ENCODE data around the gene MYLK. TPM values are rescaled to one million over a fixed set of nuclear protein-coding genes. Genes with fewer than 3 reads are reported as not detected.

The MYLK gene
- total and polyA plus RNA-seq, 11 donors, result 3.2 to 20.7 (median 12.4) TPM

DNA sequence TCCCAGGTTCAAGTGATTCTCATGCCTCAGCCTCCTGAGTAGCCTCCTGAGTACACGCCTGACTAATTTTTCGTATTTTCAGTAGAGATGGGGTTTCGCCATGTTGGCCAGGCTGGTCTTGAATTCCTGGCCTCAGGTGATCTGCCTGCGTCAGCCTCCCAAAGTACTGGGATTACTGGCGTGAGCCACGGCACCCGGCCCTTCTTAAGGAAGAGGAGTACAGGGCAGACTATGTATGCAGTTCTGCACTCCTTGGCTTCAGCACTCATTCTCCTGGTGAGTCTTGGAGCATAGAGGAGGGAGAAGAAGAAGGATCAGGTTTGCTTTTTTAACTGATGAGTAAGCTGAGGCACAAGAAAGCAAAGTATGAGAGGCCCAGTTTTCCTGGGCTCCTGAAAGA is 199.5 kb downstream of the MYLK start:
- intact Hi-C loops (cut with DNase I), result no loop called here
- Histone ChIP-seq H3K27me3 (no peaks in the 10 kb centered on the region), H3K27ac (peak overlapping the region in 1 of 12 donors; percentile 90), H3K4me1 (peaks cover 0 to 28% (median 5%) of the 10 kb centered on the region in 12 donors), H3K4me3 (no peak overlapping the region), H3K36me3 (peaks cover 0 to 5% (median 0%) of the 10 kb centered on the region in 9 donors), H3K9me3 (no peaks in the 10 kb centered on the region)
- DNase-seq, result no peak
- TF ChIP-seq POLR2A (IDR thresholded peaks at IDR 0.05), result no peak
- TF ChIP-seq, protein P1, sequence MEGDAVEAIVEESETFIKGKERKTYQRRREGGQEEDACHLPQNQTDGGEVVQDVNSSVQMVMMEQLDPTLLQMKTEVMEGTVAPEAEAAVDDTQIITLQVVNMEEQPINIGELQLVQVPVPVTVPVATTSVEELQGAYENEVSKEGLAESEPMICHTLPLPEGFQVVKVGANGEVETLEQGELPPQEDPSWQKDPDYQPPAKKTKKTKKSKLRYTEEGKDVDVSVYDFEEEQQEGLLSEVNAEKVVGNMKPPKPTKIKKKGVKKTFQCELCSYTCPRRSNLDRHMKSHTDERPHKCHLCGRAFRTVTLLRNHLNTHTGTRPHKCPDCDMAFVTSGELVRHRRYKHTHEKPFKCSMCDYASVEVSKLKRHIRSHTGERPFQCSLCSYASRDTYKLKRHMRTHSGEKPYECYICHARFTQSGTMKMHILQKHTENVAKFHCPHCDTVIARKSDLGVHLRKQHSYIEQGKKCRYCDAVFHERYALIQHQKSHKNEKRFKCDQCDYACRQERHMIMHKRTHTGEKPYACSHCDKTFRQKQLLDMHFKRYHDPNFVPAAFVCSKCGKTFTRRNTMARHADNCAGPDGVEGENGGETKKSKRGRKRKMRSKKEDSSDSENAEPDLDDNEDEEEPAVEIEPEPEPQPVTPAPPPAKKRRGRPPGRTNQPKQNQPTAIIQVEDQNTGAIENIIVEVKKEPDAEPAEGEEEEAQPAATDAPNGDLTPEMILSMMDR (IDR thresholded peaks at IDR 0.05), result no peak
- ATAC-seq, result no peak
- WGBS, 4 donors, result 95 to 98% (median 97%) methylated on average over 7 of the region's 7 CpGs

DNA sequence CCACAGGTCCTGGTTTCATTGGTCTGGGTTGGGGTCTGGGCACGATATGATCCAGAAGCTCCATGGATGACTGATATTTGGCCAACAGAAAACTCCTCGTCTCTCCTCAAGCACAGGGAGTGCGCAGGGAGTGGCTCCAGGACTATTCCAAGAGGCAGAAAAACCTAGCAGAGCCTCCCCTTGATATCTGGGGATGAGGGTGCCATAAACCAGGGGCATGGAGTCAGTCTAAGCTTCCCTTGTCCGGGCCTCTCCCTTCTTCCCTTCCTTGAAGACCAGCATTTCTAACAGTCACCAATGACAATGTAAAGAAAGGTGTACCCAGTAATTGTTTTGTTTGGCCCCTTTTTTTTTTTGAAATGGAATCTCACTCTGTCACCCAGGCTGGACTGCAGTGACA is 199.9 kb downstream of the MYLK start:
- Histone ChIP-seq H3K27ac (peak overlapping the region in 1 of 12 donors; percentile 90), H3K9me3 (no peaks in the 10 kb centered on the region), H3K4me3 (no peak overlapping the region), H3K36me3 (peaks cover 0 to 5% (median 0%) of the 10 kb centered on the region in 9 donors), H3K4me1 (peaks cover 0 to 24% (median 6%) of the 10 kb centered on the region in 12 donors), H3K27me3 (no peaks in the 10 kb centered on the region)
- WGBS, 4 donors, result 89 to 100% (median 94%) methylated on average over 4 of the region's 4 CpGs
- TF ChIP-seq, protein P1 (IDR thresholded peaks at IDR 0.05), result no peak
- TF ChIP-seq POLR2A (IDR thresholded peaks at IDR 0.05), result no peak
- intact Hi-C loops (cut with DNase I), result no loop called here
- DNase-seq, result no peak
- ATAC-seq, result no peak

DNA sequence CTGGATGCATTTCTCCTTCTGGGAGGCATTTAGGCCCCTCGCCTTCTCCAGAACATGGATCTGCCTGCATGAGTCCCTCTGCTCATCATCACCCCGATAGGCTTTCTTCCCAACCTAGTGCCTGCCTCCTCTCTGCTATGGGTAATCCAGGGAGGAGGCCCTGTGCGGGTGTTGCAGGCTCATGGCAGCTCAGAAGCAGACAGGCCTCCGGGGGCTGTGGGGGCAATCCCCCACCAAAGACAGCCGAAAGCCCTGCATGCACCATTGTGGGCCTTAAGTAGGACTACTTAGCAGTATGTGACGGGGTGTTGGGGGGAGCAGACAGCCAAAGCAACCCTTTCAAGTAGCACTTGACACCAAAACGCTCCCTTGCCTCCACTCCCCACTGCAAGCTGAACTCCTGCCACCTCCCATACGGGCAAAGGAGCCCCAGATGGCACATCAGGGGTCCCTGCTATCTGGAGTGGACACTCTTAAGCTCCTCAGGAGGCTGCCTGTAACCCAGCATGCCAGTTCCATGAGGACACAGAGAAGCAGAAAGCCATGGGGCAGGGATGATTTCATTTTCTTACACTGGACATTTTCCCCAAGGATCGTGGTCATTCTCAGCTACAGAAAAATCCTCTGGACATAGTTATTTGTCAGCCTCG is 200.5 kb downstream of the MYLK start:
- 88 to 91% (median 89%) methylated on average over 9 to 10 of the region's 10 CpGs for WGBS, 4 donors
- DNase-seq (no peak), ATAC-seq (no peak)
- TF ChIP-seq POLR2A (IDR thresholded peaks at IDR 0.05), result no peak
- TF ChIP-seq, protein P1 (IDR thresholded peaks at IDR 0.05), result no peak
- Histone ChIP-seq H3K4me3 (no peak overlapping the region), H3K27me3 (no peaks in the 10 kb centered on the region), H3K27ac (peak overlapping the region in 1 of 12 donors; percentile 90), H3K36me3 (peaks cover 0 to 5% (median 0%) of the 10 kb centered on the region in 9 donors), H3K9me3 (no peaks in the 10 kb centered on the region), H3K4me1 (peaks cover 0 to 18% (median 6%) of the 10 kb centered on the region in 12 donors)
- intact Hi-C loops (cut with DNase I), result no loop called here

DNA sequence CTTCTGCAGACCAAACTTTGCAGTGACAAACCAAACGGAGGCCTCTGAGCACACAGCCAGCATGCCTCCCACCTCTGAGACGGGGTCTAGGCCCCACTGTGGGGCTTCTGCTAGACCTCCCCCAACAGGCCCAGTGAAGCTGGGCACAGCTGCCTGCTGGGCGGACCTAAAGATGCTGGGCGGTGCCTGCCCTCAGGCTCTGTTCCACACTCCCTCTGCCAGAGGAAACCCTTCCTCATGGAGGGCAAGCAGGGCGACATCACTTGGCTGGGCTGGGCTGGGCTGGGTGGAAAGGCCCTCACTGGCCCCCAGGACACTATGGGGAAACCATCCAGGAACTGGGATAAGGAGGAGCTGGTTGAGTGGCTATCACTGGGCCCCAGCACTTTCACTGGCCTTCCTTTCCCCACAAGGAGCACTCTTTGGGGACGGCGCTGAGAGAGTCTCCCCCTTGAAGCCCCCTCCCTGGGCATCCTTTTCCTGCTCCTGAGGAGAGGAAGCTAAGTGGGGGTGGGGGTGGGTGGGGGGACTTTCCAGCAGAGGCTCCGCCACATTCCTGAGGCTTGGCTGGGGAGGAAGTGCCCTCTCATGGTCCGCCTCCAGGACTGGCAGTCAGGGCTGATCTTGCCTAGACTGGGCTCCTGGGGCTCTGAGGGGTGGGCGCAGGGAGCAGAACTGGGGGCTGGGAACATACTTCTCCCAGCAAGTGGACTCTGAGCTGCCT is 201.2 kb downstream of the MYLK start:
- intact Hi-C loops (cut with DNase I), result no loop called here
- Histone ChIP-seq H3K4me3 (no peak overlapping the region), H3K27ac (peak overlapping the region in 1 of 12 donors; percentile 90), H3K4me1 (peaks cover 0 to 20% (median 7%) of the 10 kb centered on the region in 12 donors), H3K36me3 (peaks cover 0 to 5% (median 0%) of the 10 kb centered on the region in 9 donors), H3K27me3 (no peaks in the 10 kb centered on the region), H3K9me3 (no peaks in the 10 kb centered on the region)
- ATAC-seq (no peak), DNase-seq (no peak)
- WGBS, 4 donors, result 83 to 92% (median 87%) methylated on average over 5 to 10 of the region's 10 CpGs
- TF ChIP-seq, protein P1 (IDR thresholded peaks at IDR 0.05), result no peak
- TF ChIP-seq POLR2A (IDR thresholded peaks at IDR 0.05), result no peak
